Measurements from ENCODE around the gene DIP2C.
"Not testable (repeated sequence)": the region's sequence is repeated elsewhere in the genome, so short reads cannot be mapped to it uniquely, and the experiment has no call there.

Gene DIP2C

GRCh38 chr10:595473-595872, 94.0 kb downstream of the DIP2C start:
- DNase-seq, result no peak

- DNase-seq, result no peak
These were observed 94.7 kb downstream of the DIP2C start for GRCh38 chr10:594584-595270.

GRCh38 chr10:593901-594457, 95.5 kb downstream of the DIP2C start:
- DNase-seq, result no peak

GRCh38 chr10:593421-593820, 96.0 kb downstream of the DIP2C start:
- DNase-seq, result no peak

GRCh38 chr10:593016-593415, 96.5 kb downstream of the DIP2C start:
- DNase-seq, result no peak

- no peak for DNase-seq
These were observed 97.8 kb downstream of the DIP2C start for GRCh38 chr10:591646-592045.

- DNase-seq, result no peak
These were observed 98.7 kb downstream of the DIP2C start for GRCh38 chr10:590721-591120.

GRCh38 chr10:589961-590680, 99.3 kb downstream of the DIP2C start:
- no peak for DNase-seq

GRCh38 chr10:588246-589165, 101.0 kb downstream of the DIP2C start:
- peak; percentile 41 for DNase-seq

GRCh38 chr10:586716-587115, 102.8 kb downstream of the DIP2C start:
- DNase-seq, result no peak

GRCh38 chr10:586151-586550, 103.3 kb downstream of the DIP2C start:
- DNase-seq, result peak; percentile 41

GRCh38 chr10:585502-585901, 104.0 kb downstream of the DIP2C start:
- DNase-seq, result no peak

GRCh38 chr10:584497-585290, 104.8 kb downstream of the DIP2C start:
- not testable (repeated sequence) for DNase-seq

- DNase-seq, result peak; percentile 39
These were observed 106.0 kb downstream of the DIP2C start for GRCh38 chr10:583433-583832.

GRCh38 chr10:581776-582330, 107.6 kb downstream of the DIP2C start:
- no peak for DNase-seq

- DNase-seq, result no peak
These were observed 108.7 kb downstream of the DIP2C start for GRCh38 chr10:580778-581177.

GRCh38 chr10:576130-576465, 113.4 kb downstream of the DIP2C start:
- no peak for DNase-seq

GRCh38 chr10:575402-576129, 113.9 kb downstream of the DIP2C start:
- DNase-seq, result no peak

GRCh38 chr10:572696-573095, 116.8 kb downstream of the DIP2C start:
- no peak for DNase-seq

- no peak for DNase-seq
These were observed 117.6 kb downstream of the DIP2C start for GRCh38 chr10:571688-572451.
